ENCODE results near the gene COL3A1.

Gene COL3A1

DNA sequence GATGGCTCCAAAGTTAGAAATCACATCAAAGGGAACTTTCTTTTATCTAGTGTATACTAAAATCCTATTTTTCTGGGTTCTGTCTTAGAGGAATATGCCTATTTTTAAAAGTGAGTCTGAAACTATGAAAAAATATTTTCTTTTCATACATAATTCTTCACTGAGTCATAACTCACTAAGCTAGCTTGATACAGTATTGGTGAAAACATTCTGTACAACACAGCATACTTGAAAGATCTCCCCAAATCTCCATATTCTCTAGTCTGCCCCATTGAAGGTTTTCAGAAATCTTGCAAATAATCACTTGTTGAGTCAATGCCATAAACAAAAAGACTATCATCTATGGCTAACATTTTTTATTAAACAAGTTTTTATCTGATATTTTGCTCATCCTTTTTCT lies 44.5 kb downstream of the COL3A1 start:
- no peak for DNase-seq

DNA sequence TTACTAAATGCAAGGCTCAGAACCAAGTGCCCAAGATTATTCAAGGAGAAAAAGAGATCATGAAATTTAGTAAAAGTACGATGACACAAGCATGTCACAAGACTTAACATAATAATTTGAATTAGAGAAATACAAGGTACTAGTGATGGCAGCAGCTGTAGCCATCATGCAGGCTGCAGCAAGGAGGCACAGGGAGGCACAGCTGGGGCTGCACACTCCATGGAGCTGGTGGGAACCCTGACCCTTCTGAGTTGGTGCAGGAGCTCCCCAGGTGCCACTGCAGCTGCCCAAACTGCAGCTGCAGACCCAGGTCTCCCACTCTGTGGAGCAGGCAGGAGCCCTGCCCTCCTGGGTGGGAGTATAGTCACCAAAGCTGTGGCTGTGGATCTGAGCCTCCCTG lies 46.0 kb downstream of the COL3A1 start:
- DNase-seq: no peak

GRCh38 chr2:189022053-189022481 lies 47.9 kb downstream of the COL3A1 start:
- DNase-seq: no peak

- DNase-seq: no peak
Measured at GRCh38 chr2:189022492-189022891, 48.3 kb downstream of the COL3A1 start.

GRCh38 chr2:189024901-189025618 lies 50.9 kb downstream of the COL3A1 start:
- no peak for DNase-seq

DNA sequence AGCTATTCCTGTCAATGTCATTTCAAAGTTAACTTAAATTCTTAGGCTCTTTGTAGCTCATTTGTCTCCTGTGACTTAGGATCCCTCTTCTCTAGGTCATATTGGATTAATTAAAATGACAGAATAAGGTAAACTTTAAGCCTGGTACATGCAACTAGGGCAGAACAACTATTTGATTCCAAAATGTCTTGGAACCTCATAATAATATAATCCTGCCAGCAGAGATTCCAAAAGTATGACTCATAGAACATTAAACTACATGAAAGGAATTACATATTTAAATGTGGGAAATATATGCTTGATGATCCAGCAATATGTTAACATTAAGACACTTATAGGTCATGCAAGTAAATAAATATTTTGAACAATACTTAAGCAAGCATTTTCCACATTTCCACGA lies 63.3 kb downstream of the COL3A1 start:
- no peak for DNase-seq

DNA sequence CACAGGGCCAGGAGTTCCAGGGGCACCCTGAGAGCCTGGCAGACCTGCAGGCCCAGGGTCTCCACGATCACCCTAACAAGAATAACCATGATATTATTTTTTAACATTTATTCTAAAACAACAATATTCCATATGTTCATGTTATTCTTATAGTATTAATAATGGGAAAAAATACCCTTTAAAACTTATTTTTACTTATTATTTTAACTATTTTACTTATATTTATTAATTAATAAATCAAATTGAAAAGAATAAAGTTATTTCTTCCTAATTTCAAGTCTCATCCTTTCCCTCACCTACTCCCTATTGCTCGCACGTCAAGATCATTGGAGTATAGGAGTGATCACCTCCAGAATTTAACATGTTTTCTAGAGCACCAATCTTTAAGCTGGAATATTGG lies 71.7 kb downstream of the COL3A1 start:
- no peak for DNase-seq

DNA sequence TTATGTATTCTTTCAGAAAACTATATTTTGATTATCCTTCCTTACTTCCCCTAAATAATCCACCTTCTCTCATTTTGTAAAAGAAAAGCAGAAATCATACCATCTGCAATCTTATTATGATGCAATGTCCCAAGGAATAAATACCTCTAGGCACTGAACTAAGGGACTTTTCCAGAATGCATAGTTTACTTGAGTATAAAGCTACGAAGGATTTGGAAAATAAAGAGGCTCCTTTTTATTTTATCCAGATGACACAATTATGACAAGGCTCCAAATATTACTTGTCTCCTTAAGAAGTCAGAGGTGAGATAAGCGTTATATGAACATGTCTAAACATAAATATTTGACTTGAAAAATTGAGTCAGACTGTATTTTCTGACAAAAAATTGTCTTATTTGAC lies 72.1 kb downstream of the COL3A1 start:
- DNase-seq: no peak

DNA sequence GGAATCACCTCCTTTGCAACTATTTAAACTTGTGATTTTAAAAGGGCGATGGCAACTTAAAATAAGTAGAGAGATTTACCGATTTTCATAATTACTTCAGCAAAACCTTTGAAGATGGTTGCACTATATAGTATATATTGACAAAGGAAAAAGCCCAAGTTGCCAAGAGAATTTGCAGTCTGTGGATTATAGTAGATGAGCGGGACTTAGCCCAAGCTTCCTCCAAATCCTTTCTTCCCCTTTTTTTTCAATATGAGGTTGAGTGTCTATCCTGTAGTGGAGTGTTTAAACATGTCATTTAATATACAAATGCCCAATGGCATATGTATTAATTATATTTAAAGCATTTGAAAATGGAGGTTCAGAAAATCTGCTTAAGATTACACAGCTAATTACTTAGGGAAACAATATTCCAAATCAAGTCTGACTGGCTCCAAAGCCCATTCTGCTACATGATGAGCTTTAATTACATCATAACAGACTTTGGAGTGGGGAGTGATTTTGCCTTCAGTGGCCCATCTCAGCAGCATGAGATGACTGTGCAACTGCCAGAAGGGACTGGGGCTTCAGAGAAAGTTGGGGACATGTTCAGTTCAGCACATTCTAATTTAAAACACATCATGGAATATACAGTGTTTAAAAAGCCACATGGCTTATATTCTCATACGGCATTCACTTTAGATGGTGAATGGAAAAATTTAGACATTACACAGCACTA lies 73.2 kb downstream of the COL3A1 start:
- no peak for DNase-seq

- no peak for DNase-seq
Measured at GRCh38 chr2:189048189-189048588, 74.0 kb downstream of the COL3A1 start.

DNA sequence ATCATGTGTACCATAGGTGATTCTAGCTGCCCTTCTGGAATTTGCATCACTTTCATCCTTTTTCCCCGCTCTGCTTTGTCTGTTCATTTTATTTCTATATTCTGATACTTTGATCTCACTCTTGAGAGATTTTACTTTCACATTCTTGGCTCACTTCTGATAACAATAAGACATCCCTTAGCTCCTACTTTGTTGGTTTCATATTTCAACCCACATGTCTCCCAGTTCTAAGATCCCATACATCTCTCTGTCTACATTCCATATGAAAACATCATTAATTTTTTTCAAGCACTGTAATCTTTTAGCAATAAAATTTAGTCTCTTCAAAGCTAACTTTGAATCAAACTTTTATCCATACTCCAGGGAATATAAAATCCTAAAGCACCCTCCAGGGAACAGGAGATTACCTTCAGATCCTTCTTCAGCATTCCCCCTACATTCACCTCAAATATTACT lies 75.6 kb downstream of the COL3A1 start:
- DNase-seq: no peak

GRCh38 chr2:189050165-189050712 lies 76.1 kb downstream of the COL3A1 start:
- no peak for DNase-seq

GRCh38 chr2:189056200-189057106 lies 82.3 kb downstream of the COL3A1 start:
- DNase-seq: no peak

DNA sequence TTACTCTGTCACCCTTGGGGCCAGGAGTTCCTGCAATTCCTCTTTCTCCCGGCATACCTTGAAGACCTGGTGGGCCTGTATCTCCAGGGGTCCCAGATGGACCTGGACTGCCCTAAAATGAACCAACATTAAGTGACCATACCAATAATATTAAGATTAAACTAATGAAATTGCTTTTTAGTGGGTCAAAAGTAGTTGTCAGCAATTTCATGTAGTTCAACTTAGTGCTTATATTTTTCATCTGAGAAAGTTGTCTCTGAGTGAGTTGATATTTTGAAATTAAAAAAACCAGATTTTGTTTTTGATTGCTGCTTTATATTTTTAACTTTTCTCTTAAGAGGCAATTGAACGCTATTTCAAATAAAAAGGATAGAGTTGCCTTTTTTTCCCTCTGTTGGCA lies 83.1 kb downstream of the COL3A1 start:
- no peak for DNase-seq

- DNase-seq: no peak
Measured at GRCh38 chr2:189060096-189060642, 86.0 kb downstream of the COL3A1 start.
